GM15510 (cell line): ENCODE results near the gene DLGAP1.

ENCODE experiments used
- POLR2A ChIP-seq: IDR thresholded peaks from 3 replicates; pipeline ENCODE4 v1.6.1; 2011; ENCODE audit warnings: borderline replicate concordance; ENCODE audit not compliant: insufficient read length; ENCODE audit errors: extremely low read depth

DLGAP1 gene

DNA sequence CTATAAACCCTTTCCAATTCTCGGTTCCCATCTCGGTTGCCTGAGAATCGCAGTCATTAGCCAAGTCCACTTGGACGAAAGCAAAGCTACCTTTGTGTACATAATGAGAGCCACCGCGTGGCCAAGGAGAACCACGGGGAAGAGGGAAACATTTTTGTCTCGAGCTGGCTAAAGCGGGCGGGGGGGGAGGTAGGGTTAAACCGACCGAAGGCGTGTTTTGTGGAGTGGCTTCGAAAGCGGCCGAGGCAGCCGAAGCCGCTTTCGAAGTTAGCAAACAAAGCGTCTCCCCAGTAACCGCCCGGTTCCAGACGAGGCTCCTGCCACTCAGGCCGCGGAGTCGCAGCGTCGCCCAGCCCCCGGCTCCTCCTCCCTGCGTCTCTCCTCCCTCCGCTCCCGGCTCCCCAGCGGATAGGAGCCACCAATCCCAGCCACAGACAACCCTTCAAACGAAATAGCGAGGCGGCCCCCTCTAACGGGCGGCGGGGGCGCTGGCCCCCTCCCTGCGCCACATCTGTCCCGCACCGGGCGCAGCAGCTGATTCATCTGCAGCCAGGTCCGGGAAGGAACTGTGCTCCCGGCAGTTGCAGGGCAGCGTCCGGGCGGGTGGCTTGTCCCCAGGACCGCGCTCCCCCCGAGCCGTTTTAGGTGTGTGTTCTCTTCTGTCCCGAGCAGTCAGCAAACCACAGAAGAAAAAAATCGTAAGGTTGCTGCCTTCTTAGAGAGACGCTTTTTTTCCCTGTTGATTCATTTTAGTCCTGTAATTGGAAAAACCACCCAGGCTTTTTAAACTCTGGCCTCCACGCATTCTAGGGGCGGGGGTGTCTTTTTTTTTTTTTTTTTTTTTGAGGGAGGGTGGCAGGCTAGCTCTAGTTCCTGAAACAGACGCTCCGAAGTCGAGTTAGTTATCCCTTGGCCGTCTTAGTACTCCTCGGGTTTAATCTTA is 1006.9 kb downstream of the DLGAP1 start:
- TF ChIP-seq POLR2A = peak; percentile 24

DNA sequence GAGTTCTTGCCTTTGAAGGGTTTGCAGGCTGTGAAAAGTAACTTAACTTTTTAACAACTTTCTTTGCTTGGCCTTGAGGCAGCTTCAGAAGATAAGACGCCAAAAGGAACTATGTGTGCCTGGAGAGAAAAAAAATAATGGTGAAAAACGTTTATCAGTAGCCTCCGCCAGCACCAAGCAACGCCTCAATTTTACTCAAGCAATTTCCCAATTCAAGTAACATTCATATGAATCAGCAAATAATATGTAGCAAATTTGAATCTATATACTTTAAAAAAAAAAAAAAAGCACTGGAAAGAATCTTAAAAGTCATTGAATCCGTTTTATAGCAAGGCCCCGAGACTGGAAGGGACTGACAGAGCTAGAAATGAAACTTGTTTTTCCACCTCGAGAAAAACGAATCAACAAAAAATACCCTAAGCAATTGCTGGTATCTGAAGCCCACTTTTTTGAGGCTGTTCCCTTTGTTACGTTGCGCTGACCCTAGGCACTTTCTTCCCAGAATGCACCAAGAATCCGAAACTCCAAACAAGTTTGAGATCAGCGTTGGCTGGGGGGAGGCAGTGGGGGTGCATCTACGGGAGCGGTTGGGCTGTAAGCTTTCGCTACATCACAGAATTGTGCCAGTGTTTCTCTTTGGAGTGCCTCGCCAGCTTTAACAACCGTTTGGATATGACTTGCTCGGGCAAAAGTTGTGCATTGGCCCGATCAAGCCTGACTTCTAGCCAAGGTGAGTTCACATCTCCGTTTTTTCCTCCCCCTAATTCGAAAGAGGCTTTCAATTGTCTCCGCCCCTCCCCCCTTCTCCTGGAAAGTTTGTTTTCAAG is 1007.8 kb downstream of the DLGAP1 start:
- TF ChIP-seq POLR2A = no peak
